Activated CD8-positive, alpha-beta T cell treated with anti-CD3 and anti-CD28 coated beads for 36 hours (primary cell): ENCODE results near the gene GALNT17. TPM values are rescaled to one million over a fixed set of nuclear protein-coding genes. Genes with fewer than 3 reads are reported as not detected.

Experiments used
- ATAC-seq: fragments of 200-7000 bp; cut with Tn5 transposase; one replicate; pipeline ENCODE4 v1.10.0; 2021; ENCODE audit warnings: mild to moderate bottlenecking, moderate library complexity
- CTCF ChIA-PET: fragments of 350-600 bp; sonication (Branson Sonifier 250); formaldehyde crosslinking; loops from one replicate; lab custom pipeline; 2021; ENCODE audit warnings: antibody characterized with exemption; lab: Charles Lee
- POLR2A ChIA-PET: fragments of 350-600 bp; sonication (Branson Sonifier 250); formaldehyde crosslinking; loops from one replicate; lab custom pipeline; 2021; ENCODE audit warnings: antibody characterized with exemption; lab: Charles Lee
- DNase-seq: peaks from one replicate; pipeline ENCODE4 v3.0.0-alpha.2; 2020
- H3K27ac Mint-ChIP-seq: one replicate; pipeline ENCODE4 v1.8.0; 2021; ENCODE audit warnings: mild to moderate bottlenecking, mixed read lengths
- H3K27me3 Mint-ChIP-seq: one replicate; pipeline ENCODE4 v1.8.0; 2021; ENCODE audit warnings: mixed read lengths
- H3K36me3 Mint-ChIP-seq: one replicate; pipeline ENCODE4 v1.8.0; 2021; ENCODE audit warnings: low read depth, mixed read lengths
- H3K4me1 Mint-ChIP-seq: one replicate; pipeline ENCODE4 v1.8.0; 2021; ENCODE audit warnings: low read depth, mixed read lengths
- H3K4me3 Mint-ChIP-seq: one replicate; pipeline ENCODE4 v1.8.0; 2021; ENCODE audit warnings: mild to moderate bottlenecking, moderate library complexity, mixed read lengths
- H3K9me3 Mint-ChIP-seq: one replicate; pipeline ENCODE4 v1.8.0; 2021; ENCODE audit warnings: mixed read lengths
- CTCF ChIP-seq: fragments of 200-600 bp; IDR thresholded peaks from one replicate; pipeline ENCODE4 v1.8.0; 2022; ENCODE audit warnings: antibody characterized with exemption, mild to moderate bottlenecking
- intact Hi-C: fragments of 100-400 bp; cut with micrococcal nuclease; formaldehyde crosslinking; loops from one replicate; pipeline ENCODE4 v1.10.0; 2022
- total RNA-seq, 2 experiments: library from RNA; stranded (reverse); gene quantifications; one replicate each; pipeline ENCODE4 v1.2.3, GENCODE V29; 2021

GALNT17 gene
- total RNA-seq, 2 experiments from 2014 or later: not detected

- no peak for ATAC-seq
- CTCF ChIA-PET: no interaction called here
- TF ChIP-seq CTCF: no peak
- Mint-ChIP-seq H3K9me3 (peaks cover 19% of the 10 kb centered on the region), H3K27ac (no peak overlapping the region), H3K4me1 (no peaks in the 10 kb centered on the region), H3K27me3 (no peaks in the 10 kb centered on the region), H3K4me3 (no peak overlapping the region), H3K36me3 (no peaks in the 10 kb centered on the region)
- POLR2A ChIA-PET: no interaction called here
- DNase-seq: no peak
- intact Hi-C loops: no loop called here
Observed at GRCh38 chr7:71363627-71364026, 231.7 kb downstream of the GALNT17 start.

GRCh38 chr7:71364551-71364950, 232.6 kb downstream of the GALNT17 start:
- ATAC-seq (no peak), DNase-seq (no peak)
- intact Hi-C loops: no loop called here
- Mint-ChIP-seq H3K27ac (no peak overlapping the region), H3K4me3 (no peak overlapping the region), H3K9me3 (peaks cover 18% of the 10 kb centered on the region), H3K27me3 (no peaks in the 10 kb centered on the region), H3K4me1 (no peaks in the 10 kb centered on the region), H3K36me3 (no peaks in the 10 kb centered on the region)
- POLR2A ChIA-PET: no interaction called here
- CTCF ChIA-PET: no interaction called here
- no peak for TF ChIP-seq CTCF

- CTCF ChIA-PET: no interaction called here
Observed at GRCh38 chr7:71372991-71373390, 241.0 kb downstream of the GALNT17 start.

GRCh38 chr7:71377062-71377461, 245.1 kb downstream of the GALNT17 start:
- Mint-ChIP-seq H3K9me3 (peaks cover 33% of the 10 kb centered on the region), H3K4me3 (no peak overlapping the region), H3K36me3 (peaks cover 3% of the 10 kb centered on the region), H3K27ac (no peak overlapping the region), H3K4me1 (no peaks in the 10 kb centered on the region), H3K27me3 (no peaks in the 10 kb centered on the region)
- no peak for DNase-seq
- ChIA-PET POLR2A (no interaction called here), CTCF (no interaction called here)
- no peak for ATAC-seq
- no peak for TF ChIP-seq CTCF
- intact Hi-C loops: no loop called here

More at GRCh38 chr7:71372991-71373390, 241.0 kb downstream of the GALNT17 start:
- intact Hi-C loops: no loop called here
- no peaks in the 10 kb centered on the region for H3K27me3 Mint-ChIP-seq
- H3K4me1 Mint-ChIP-seq: no peaks in the 10 kb centered on the region
- H3K27ac Mint-ChIP-seq: no peak overlapping the region
- peaks cover 3% of the 10 kb centered on the region for H3K36me3 Mint-ChIP-seq
- DNase-seq (no peak), ATAC-seq (no peak)
- H3K4me3 Mint-ChIP-seq: no peak overlapping the region
- no peak for TF ChIP-seq CTCF
- POLR2A ChIA-PET: no interaction called here
- H3K9me3 Mint-ChIP-seq: peaks cover 15% of the 10 kb centered on the region

- no peak for TF ChIP-seq CTCF
- Mint-ChIP-seq H3K4me3 (no peak overlapping the region), H3K36me3 (peaks cover 3% of the 10 kb centered on the region), H3K9me3 (peaks cover 33% of the 10 kb centered on the region), H3K27ac (no peak overlapping the region), H3K27me3 (no peaks in the 10 kb centered on the region), H3K4me1 (no peaks in the 10 kb centered on the region)
- POLR2A ChIA-PET: no interaction called here
- DNase-seq (no peak), ATAC-seq (no peak)
- intact Hi-C loops: no loop called here
- CTCF ChIA-PET: no interaction called here
Observed at GRCh38 chr7:71377469-71377868, 245.5 kb downstream of the GALNT17 start.
